GM12878 (cell line): ENCODE measurements around the gene HMBS. TPM values are rescaled to one million over a fixed set of nuclear protein-coding genes. Genes with fewer than 3 reads are reported as not detected.

ENCODE experiments used
- BACH1 ChIP-seq: fragments of 450-650 bp; IDR thresholded peaks from 2 replicates; pipeline ENCODE4 v1.6.1; 2017; ENCODE audit warnings: mild to moderate bottlenecking, borderline replicate concordance
- BCL3 ChIP-seq: IDR thresholded peaks from 2 replicates; pipeline ENCODE4 v1.6.1; 2011; ENCODE audit warnings: borderline replicate concordance, low read depth, mild to moderate bottlenecking, moderate library complexity, low read length; ENCODE audit not compliant: insufficient read depth, poor library complexity, severe bottlenecking
- CHD1 ChIP-seq: IDR thresholded peaks from 2 replicates; pipeline ENCODE4 v1.6.1; 2012; ENCODE audit warnings: low read depth, low read length, improper control_type of control experiment
- E2F8 ChIP-seq: fragments of 450-650 bp; IDR thresholded peaks from 2 replicates; pipeline ENCODE4 v1.6.1; 2018; ENCODE audit warnings: mild to moderate bottlenecking, low read depth, moderate library complexity; ENCODE audit not compliant: partially characterized antibody
- FOS ChIP-seq: IDR thresholded peaks from 3 replicates; pipeline ENCODE4 v1.6.1; 2011; ENCODE audit warnings: borderline replicate concordance; ENCODE audit not compliant: insufficient read length; ENCODE audit errors: extremely low read depth
- FOXK2 ChIP-seq: fragments of 450-650 bp; IDR thresholded peaks from 2 replicates; pipeline ENCODE4 v1.6.1; 2017; ENCODE audit warnings: mild to moderate bottlenecking, moderate library complexity
- FOXM1 ChIP-seq: IDR thresholded peaks from 2 replicates; pipeline ENCODE4 v1.6.1; 2012; ENCODE audit warnings: low read depth, mild to moderate bottlenecking, inconsistent platforms, low read length, moderate library complexity
- LARP7 ChIP-seq: fragments of 450-650 bp; IDR thresholded peaks from 2 replicates; pipeline ENCODE4 v1.6.1; 2017; ENCODE audit warnings: mild to moderate bottlenecking
- MTA2 ChIP-seq: fragments of 450-650 bp; IDR thresholded peaks from 2 replicates; pipeline ENCODE4 v1.6.1; 2016; ENCODE audit warnings: low read depth, mild to moderate bottlenecking, moderate library complexity
- MXI1 ChIP-seq: fragments of 150-350 bp; IDR thresholded peaks from 2 replicates; pipeline ENCODE4 v1.6.1; 2011; ENCODE audit warnings: low read depth, mild to moderate bottlenecking, inconsistent platforms, low read length, improper control_type of control experiment
- NR2C2 ChIP-seq: IDR thresholded peaks from 2 replicates; pipeline ENCODE4 v1.6.1; 2011; ENCODE audit warnings: borderline replicate concordance, low read depth; ENCODE audit not compliant: control insufficient read depth, insufficient read length
- NRF1 ChIP-seq: conservative IDR thresholded peaks from 2 replicates; pipeline ENCODE4 v1.6.1; 2011; ENCODE audit warnings: mild to moderate bottlenecking, low read depth, low read length, improper control_type of control experiment
- RAD21 ChIP-seq: IDR thresholded peaks from 2 replicates; pipeline ENCODE4 v1.6.1; 2011; ENCODE audit warnings: mild to moderate bottlenecking, low read depth, low read length, moderate library complexity; ENCODE audit not compliant: insufficient read depth
- SIX5 ChIP-seq: IDR thresholded peaks from 2 replicates; pipeline ENCODE4 v1.6.1; 2011; ENCODE audit warnings: mild to moderate bottlenecking, low read depth, low read length, moderate library complexity; ENCODE audit not compliant: severe bottlenecking
- STAT1 ChIP-seq: fragments of 450-650 bp; conservative IDR thresholded peaks from 2 replicates; pipeline ENCODE4 v1.6.1; 2014; ENCODE audit warnings: antibody characterized with exemption, mild to moderate bottlenecking
- SUPT20H ChIP-seq: IDR thresholded peaks from 2 replicates; pipeline ENCODE4 v1.6.1; 2011; ENCODE audit warnings: low read depth, mild to moderate bottlenecking, low read length, moderate library complexity, borderline replicate concordance; ENCODE audit not compliant: control insufficient read depth
- TBL1XR1 ChIP-seq: IDR thresholded peaks from 2 replicates; pipeline ENCODE4 v1.6.1; 2012; ENCODE audit warnings: low read depth, low read length, improper control_type of control experiment
- TCF12 ChIP-seq: IDR thresholded peaks from 2 replicates; pipeline ENCODE4 v1.6.1; 2011; ENCODE audit warnings: low read depth, mild to moderate bottlenecking, low read length
- ZNF217 ChIP-seq: fragments of 450-650 bp; IDR thresholded peaks from 2 replicates; pipeline ENCODE4 v1.6.1; 2017; ENCODE audit warnings: antibody characterized with exemption, mild to moderate bottlenecking
- ZNF274 ChIP-seq: IDR thresholded peaks from one replicate; pipeline ENCODE4 v1.8.0; 2011; ENCODE audit not compliant: insufficient read length, insufficient read depth
- polyA plus RNA-seq, 11 experiments: library from polyadenylated mRNA; depleted of rRNA in 4 of 11; unstranded in 6 of 11; stranded (reverse) in 5 of 11; fragments of >200 nt; fragmentation: Nextera tagmentation in 4 of 11; fragmentation: Illumina TruSeq in 1 of 11; extraction: Ambion mirVana in 4 of 11; extraction: Trizol in 1 of 11; gene quantifications; 1 replicate in 1 of 11; 2 replicates in 10 of 11; pipeline versions ENCODE4 v1.2.1 to v1.2.3, GENCODE V29; 2011 to 2016; ENCODE audit warnings: inconsistent platforms in 2 of 11, missing spikeins in 2 of 11, low read depth in 1 of 11
- total RNA-seq, 4 experiments: library from RNA; depleted of rRNA in 3 of 4; stranded (reverse); fragments of >200 nt in 3 of 4; fragmentation: Illumina TruSeq in 1 of 4; extraction: Trizol in 1 of 4; gene quantifications; 2 replicates each; pipeline versions ENCODE4 v1.2.1 to v1.2.3, GENCODE V29; 2013 to 2021
- TF ChIP-seq, protein P1 (sequence below): IDR thresholded peaks from 2 replicates; pipeline ENCODE4 v1.6.1; 2012; ENCODE audit warnings: low read depth, low read length, improper control_type of control experiment
- TF ChIP-seq, protein P2 (sequence below): fragments of 450-650 bp; conservative IDR thresholded peaks from 2 replicates; pipeline ENCODE4 v1.6.1; 2017; ENCODE audit warnings: mild to moderate bottlenecking, moderate library complexity

HMBS gene
- total and polyA plus RNA-seq, 10 of the 15 experiments (the other 5 are each of a cell fraction or from before 2014, with no cell fraction given) = 17.7 to 96.7 (median 49.7) TPM

DNA sequence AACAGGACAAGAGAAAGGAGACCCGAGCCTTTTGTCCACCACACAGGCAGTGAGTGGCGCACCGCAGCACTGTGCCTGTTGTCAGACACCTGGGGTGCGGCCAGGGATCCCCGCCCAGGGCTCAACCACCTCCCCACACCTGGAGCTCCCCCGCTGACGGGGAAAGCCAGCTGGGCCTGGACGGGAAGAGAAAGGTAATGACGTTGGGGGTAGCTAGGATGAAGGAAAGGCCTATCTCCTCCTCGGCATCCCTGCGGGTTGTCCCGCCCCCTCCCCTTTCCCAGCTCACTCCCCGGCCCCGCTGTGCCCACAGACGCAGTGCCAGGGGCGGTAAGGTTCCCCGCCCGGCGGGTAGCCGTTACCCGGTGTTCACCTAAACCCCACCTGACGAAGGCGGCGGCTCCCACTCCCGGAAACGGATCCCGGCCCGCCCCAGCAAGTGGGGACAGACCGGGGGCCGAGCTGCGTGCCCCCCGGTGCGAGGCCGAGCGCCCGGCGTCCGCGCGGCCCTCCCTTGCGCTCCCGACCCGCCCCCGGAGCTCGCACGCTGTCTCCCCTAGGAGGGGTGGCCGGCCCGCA lies 28.2 kb upstream of the HMBS start (continued):
- TF ChIP-seq TCF12 (peak; percentile 76), ZNF274 (no peak), FOXM1 (no peak), TBL1XR1 (no peak), MXI1 (no peak), MTA2 (no peak), SUPT20H (no peak), LARP7 (peak; percentile 76), E2F8 (no peak), RAD21 (no peak), ZNF217 (no peak), BCL3 (no peak), NRF1 (no peak), STAT1 (no peak), FOXK2 (no peak), CHD1 (no peak), BACH1 (no peak; the same call in 1 of the 2 replicates), FOS (no peak), SIX5 (no peak), NR2C2 (no peak)
- TF ChIP-seq, protein P1, sequence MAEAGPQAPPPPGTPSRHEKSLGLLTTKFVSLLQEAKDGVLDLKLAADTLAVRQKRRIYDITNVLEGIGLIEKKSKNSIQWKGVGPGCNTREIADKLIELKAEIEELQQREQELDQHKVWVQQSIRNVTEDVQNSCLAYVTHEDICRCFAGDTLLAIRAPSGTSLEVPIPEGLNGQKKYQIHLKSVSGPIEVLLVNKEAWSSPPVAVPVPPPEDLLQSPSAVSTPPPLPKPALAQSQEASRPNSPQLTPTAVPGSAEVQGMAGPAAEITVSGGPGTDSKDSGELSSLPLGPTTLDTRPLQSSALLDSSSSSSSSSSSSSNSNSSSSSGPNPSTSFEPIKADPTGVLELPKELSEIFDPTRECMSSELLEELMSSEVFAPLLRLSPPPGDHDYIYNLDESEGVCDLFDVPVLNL = no peak
- TF ChIP-seq, protein P2, sequence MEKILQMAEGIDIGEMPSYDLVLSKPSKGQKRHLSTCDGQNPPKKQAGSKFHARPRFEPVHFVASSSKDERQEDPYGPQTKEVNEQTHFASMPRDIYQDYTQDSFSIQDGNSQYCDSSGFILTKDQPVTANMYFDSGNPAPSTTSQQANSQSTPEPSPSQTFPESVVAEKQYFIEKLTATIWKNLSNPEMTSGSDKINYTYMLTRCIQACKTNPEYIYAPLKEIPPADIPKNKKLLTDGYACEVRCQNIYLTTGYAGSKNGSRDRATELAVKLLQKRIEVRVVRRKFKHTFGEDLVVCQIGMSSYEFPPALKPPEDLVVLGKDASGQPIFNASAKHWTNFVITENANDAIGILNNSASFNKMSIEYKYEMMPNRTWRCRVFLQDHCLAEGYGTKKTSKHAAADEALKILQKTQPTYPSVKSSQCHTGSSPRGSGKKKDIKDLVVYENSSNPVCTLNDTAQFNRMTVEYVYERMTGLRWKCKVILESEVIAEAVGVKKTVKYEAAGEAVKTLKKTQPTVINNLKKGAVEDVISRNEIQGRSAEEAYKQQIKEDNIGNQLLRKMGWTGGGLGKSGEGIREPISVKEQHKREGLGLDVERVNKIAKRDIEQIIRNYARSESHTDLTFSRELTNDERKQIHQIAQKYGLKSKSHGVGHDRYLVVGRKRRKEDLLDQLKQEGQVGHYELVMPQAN = 0 out of 2 replicates have a peak, but pooled peaks have one; percentile 88
